Right lobe of liver (tissue), 4 donors: ENCODE results near the gene SHISA8.

Source experiments
- POLR2A ChIP-seq: fragments of 450-650 bp; IDR thresholded peaks from one replicate; pipeline ENCODE4 v1.6.1; 2017; ENCODE audit warnings: antibody characterized with exemption, mild to moderate bottlenecking
- TF ChIP-seq, protein P1 (sequence below), 4 donors: fragments of 200-600 bp in 3 of 4; fragments of 450-650 bp in 1 of 4; IDR thresholded peaks; one replicate each; pipeline versions ENCODE4 v1.5.1 to v1.8.0; 2016 to 2022; ENCODE audit warnings: antibody characterized with exemption in 4 of 4, mild to moderate bottlenecking in 2 of 4
- donor health status: DM: no; HTN: no; CAD: no.
- donor health status: DM: no; HTN: no; CAD: no.
- donor health status: DM: no; HTN: yes; CAD: no.

DNA sequence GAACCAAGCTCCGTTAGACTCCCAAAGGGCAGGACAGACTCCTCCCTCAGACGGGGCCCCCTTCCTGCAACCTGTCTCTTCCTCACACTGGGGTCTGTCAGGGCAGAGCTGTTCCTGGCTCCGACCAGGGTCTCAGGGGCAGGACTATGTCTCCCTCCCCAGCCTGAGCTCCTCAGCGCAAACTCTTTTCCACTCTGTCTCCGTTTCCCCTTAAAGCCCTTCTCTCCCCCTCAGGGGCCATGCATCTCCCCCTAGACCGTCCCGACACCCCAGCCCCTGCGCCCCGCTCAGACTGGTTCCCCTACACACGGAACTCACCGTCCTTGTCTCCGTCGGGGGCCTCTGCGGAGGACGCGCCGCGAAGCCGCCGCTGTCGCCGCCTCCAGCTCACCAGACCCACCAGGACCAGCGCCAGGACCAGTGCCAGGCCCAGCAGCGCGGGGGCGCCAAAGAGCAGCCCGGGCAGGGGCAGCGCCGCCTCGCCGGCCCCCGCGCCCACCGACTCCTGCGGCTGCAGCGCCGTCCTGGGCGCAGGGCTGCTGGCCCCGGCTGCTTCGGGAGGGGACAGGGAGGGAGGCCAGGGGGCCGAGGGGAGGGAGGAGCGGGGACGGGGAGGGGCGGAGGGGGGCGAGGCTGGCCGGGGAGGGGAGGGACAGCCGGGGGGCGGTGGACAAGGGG, 11.0 kb upstream of the SHISA8 start:
- TF ChIP-seq, protein P1, sequence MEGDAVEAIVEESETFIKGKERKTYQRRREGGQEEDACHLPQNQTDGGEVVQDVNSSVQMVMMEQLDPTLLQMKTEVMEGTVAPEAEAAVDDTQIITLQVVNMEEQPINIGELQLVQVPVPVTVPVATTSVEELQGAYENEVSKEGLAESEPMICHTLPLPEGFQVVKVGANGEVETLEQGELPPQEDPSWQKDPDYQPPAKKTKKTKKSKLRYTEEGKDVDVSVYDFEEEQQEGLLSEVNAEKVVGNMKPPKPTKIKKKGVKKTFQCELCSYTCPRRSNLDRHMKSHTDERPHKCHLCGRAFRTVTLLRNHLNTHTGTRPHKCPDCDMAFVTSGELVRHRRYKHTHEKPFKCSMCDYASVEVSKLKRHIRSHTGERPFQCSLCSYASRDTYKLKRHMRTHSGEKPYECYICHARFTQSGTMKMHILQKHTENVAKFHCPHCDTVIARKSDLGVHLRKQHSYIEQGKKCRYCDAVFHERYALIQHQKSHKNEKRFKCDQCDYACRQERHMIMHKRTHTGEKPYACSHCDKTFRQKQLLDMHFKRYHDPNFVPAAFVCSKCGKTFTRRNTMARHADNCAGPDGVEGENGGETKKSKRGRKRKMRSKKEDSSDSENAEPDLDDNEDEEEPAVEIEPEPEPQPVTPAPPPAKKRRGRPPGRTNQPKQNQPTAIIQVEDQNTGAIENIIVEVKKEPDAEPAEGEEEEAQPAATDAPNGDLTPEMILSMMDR (IDR thresholded peaks at IDR 0.05) = peak; percentile 72 to 79 (median 73)
- no peak for TF ChIP-seq POLR2A
